ENCODE results near the gene SAMD4B.

The SAMD4B gene

GRCh38 chr19:39412100-39412866, 70.1 kb downstream of the SAMD4B start, which contains the start of gene PLEKHG2:
Gene PLEKHG2, plus strand, starts transcription at chr19:39412669. Its CDS starts 1,418 bp downstream, at chr19:39414087.
- DNase-seq, result peak; percentile 99
- TF ChIP-seq EZH2 (optimal IDR thresholded peaks at IDR 0.05; ENCODE audit: low read depth, low read length) (no peak), EZH2phosphoT487 (IDR thresholded peaks at IDR 0.05; ENCODE audit: low read length) (no peak), CTCF (IDR thresholded peaks at IDR 0.05; ENCODE audit: low read length) (peak; percentile 81; the same call in 1 of the 2 replicates)
- H3K9me2 ChIP-seq (replicated peaks; ENCODE audit: insufficient read depth, low read length), result no peaks in the 10 kb centered on the region
- H3K4me2 ChIP-seq (ENCODE audit: low read depth, low read length), result peak within 1 kb of the TSS; percentile 97
- H3K9ac ChIP-seq (ENCODE audit: low read length), result peak within 1 kb of the TSS; percentile 99
- H2AFZ ChIP-seq (ENCODE audit: low read length), result peak within 1 kb of the TSS; percentile 84
- H3K9me3 ChIP-seq (replicated peaks; ENCODE audit: insufficient read depth, low read length), result no peaks in the 10 kb centered on the region
- peaks cover 44% of the 10 kb centered on the region for H3F3A ChIP-seq (ENCODE audit: insufficient read depth, low read length)
- H4K20me1 ChIP-seq (ENCODE audit: insufficient read depth, low read length), result peaks cover 16% of the 10 kb centered on the region; the same call in 1 of the 2 replicates
- no peaks in the 10 kb centered on the region for H3K27me3 ChIP-seq (replicated peaks; ENCODE audit: insufficient read depth, low read length)
- H3K4me1 ChIP-seq (ENCODE audit: low read length), result peaks cover 15% of the 10 kb centered on the region
- peak within 1 kb of the TSS; percentile 79 for H3K4me3 ChIP-seq (ENCODE audit: low read length)
- peaks cover 12% of the 10 kb centered on the region; the same call in 1 of the 2 replicates for H3K36me3 ChIP-seq (replicated peaks; ENCODE audit: insufficient read depth, low read length)
- H3K27ac ChIP-seq (ENCODE audit: low read length), result peak within 1 kb of the TSS; percentile 100; the same call in 1 of the 2 replicates
- H3K79me2 ChIP-seq (ENCODE audit: low read length), result peaks cover 17% of the 10 kb centered on the region

- Histone ChIP-seq H2AFZ (ENCODE audit: low read length) (peak overlapping the region; percentile 84), H3K9me3 (replicated peaks; ENCODE audit: insufficient read depth, low read length) (no peaks in the 10 kb centered on the region), H3F3A (ENCODE audit: insufficient read depth, low read length) (peaks cover 38% of the 10 kb centered on the region), H3K36me3 (replicated peaks; ENCODE audit: insufficient read depth, low read length) (peaks cover 10% of the 10 kb centered on the region; the same call in 1 of the 2 replicates), H3K9me2 (replicated peaks; ENCODE audit: insufficient read depth, low read length) (no peaks in the 10 kb centered on the region), H3K27ac (ENCODE audit: low read length) (no peak overlapping the region), H3K4me3 (ENCODE audit: low read length) (peak overlapping the region; percentile 79), H3K79me2 (ENCODE audit: low read length) (peaks cover 11% of the 10 kb centered on the region), H3K4me1 (ENCODE audit: low read length) (peaks cover 15% of the 10 kb centered on the region), H3K4me2 (ENCODE audit: low read depth, low read length) (peak overlapping the region; percentile 97), H3K27me3 (replicated peaks; ENCODE audit: insufficient read depth, low read length) (no peaks in the 10 kb centered on the region), H4K20me1 (ENCODE audit: insufficient read depth, low read length) (peaks cover 10% of the 10 kb centered on the region; the same call in 1 of the 2 replicates), H3K9ac (ENCODE audit: low read length) (peak overlapping the region; percentile 78)
- DNase-seq, result no peak
- TF ChIP-seq EZH2 (optimal IDR thresholded peaks at IDR 0.05; ENCODE audit: low read depth, low read length) (no peak), EZH2phosphoT487 (IDR thresholded peaks at IDR 0.05; ENCODE audit: low read length) (no peak), CTCF (IDR thresholded peaks at IDR 0.05; ENCODE audit: low read length) (no peak; the same call in 1 of the 2 replicates)
These were observed 70.6 kb downstream of the SAMD4B start for GRCh38 chr19:39412867-39413271.

GRCh38 chr19:39413272-39413910, 71.2 kb downstream of the SAMD4B start:
- DNase-seq, result no peak
- peaks cover 33% of the 10 kb centered on the region for H3F3A ChIP-seq (ENCODE audit: insufficient read depth, low read length)
- H3K4me1 ChIP-seq (ENCODE audit: low read length), result peaks cover 15% of the 10 kb centered on the region
- peaks cover 6% of the 10 kb centered on the region for H3K79me2 ChIP-seq (ENCODE audit: low read length)
- H2AFZ ChIP-seq (ENCODE audit: low read length), result peak overlapping the region; percentile 84
- H3K9me2 ChIP-seq (replicated peaks; ENCODE audit: insufficient read depth, low read length), result no peaks in the 10 kb centered on the region
- no peaks in the 10 kb centered on the region for H3K27me3 ChIP-seq (replicated peaks; ENCODE audit: insufficient read depth, low read length)
- no peaks in the 10 kb centered on the region for H3K9me3 ChIP-seq (replicated peaks; ENCODE audit: insufficient read depth, low read length)
- peaks cover 5% of the 10 kb centered on the region; the same call in 1 of the 2 replicates for H4K20me1 ChIP-seq (ENCODE audit: insufficient read depth, low read length)
- peak overlapping the region; percentile 78 for H3K9ac ChIP-seq (ENCODE audit: low read length)
- H3K36me3 ChIP-seq (replicated peaks; ENCODE audit: insufficient read depth, low read length), result 0 out of 2 replicates have a peak, but pooled peaks cover 4% of the 10 kb centered on the region
- H3K4me3 ChIP-seq (ENCODE audit: low read length), result peak overlapping the region; percentile 79
- H3K4me2 ChIP-seq (ENCODE audit: low read depth, low read length), result peak overlapping the region; percentile 97
- TF ChIP-seq EZH2 (optimal IDR thresholded peaks at IDR 0.05; ENCODE audit: low read depth, low read length), result no peak
- TF ChIP-seq CTCF (IDR thresholded peaks at IDR 0.05; ENCODE audit: low read length), result no peak
- TF ChIP-seq EZH2phosphoT487 (IDR thresholded peaks at IDR 0.05; ENCODE audit: low read length), result no peak
- no peak overlapping the region for H3K27ac ChIP-seq (ENCODE audit: low read length)
